HepG2 (cell line): ENCODE results near the gene CCDC192. TPM values are rescaled to one million over a fixed set of nuclear protein-coding genes. Genes with fewer than 3 reads are reported as not detected.

ENCODE experiments used
- AKNA ChIP-seq: sonication (generic); formaldehyde crosslinking; IDR thresholded peaks from 2 replicates; pipeline ENCODE4 v1.4.0; 2020; ENCODE audit warnings: missing genetic modification reagents, borderline replicate concordance
- FOXP1 ChIP-seq, 2 experiments: fragments of 450-650 bp in 1 of 2; IDR thresholded peaks; 2 replicates each; pipeline ENCODE4 v1.6.1; 2017 to 2018; ENCODE audit warnings: antibody characterized with exemption in 1 of 2
- HIVEP1 ChIP-seq: sonication (generic); formaldehyde crosslinking; IDR thresholded peaks from 2 replicates; pipeline ENCODE4 v1.4.0; 2020; ENCODE audit warnings: mild to moderate bottlenecking, missing genetic modification reagents
- MBD4 ChIP-seq: IDR thresholded peaks from 2 replicates; pipeline ENCODE4 v1.6.1; 2012; ENCODE audit warnings: low read length, inconsistent platforms, borderline replicate concordance
- RARA ChIP-seq: IDR thresholded peaks from 2 replicates; pipeline ENCODE4 v1.6.1; 2016; ENCODE audit warnings: missing genetic modification reagents, missing compliant biosample characterization
- SAFB2 ChIP-seq: sonication (generic); formaldehyde crosslinking; IDR thresholded peaks from 2 replicates; pipeline ENCODE4 v1.5.1; 2020; ENCODE audit warnings: missing genetic modification reagents, low read depth, mild to moderate bottlenecking, borderline replicate concordance
- SETDB1 ChIP-seq: sonication (generic); formaldehyde crosslinking; IDR thresholded peaks from 2 replicates; pipeline ENCODE4 v1.5.1; 2020; ENCODE audit warnings: missing genetic modification reagents, mild to moderate bottlenecking, borderline replicate concordance
- SMARCC2 ChIP-seq: fragments of 450-650 bp; IDR thresholded peaks from 2 replicates; pipeline ENCODE4 v1.6.1; 2017; ENCODE audit warnings: antibody characterized with exemption, mild to moderate bottlenecking
- SNAPC4 ChIP-seq: sonication (generic); formaldehyde crosslinking; IDR thresholded peaks from 2 replicates; pipeline ENCODE4 v1.4.0; 2020; ENCODE audit warnings: mild to moderate bottlenecking, missing genetic modification reagents
- SNAPC5 ChIP-seq: sonication (generic); formaldehyde crosslinking; IDR thresholded peaks from 2 replicates; pipeline ENCODE4 v1.8.1; 2023; ENCODE audit warnings: mild to moderate bottlenecking, missing genetic modification reagents, borderline replicate concordance
- ZNF276 ChIP-seq: sonication (generic); formaldehyde crosslinking; IDR thresholded peaks from 2 replicates; pipeline ENCODE4 v1.4.0; 2020; ENCODE audit warnings: mild to moderate bottlenecking, low read depth, missing genetic modification reagents
- polyA plus RNA-seq, 8 experiments: library from polyadenylated mRNA; depleted of rRNA in 3 of 8; stranded (reverse) in 7 of 8; unstranded in 1 of 8; fragments of >200 nt; fragmentation: Illumina TruSeq in 4 of 8; extraction: Trizol in 4 of 8; gene quantifications; 2 replicates each; pipeline versions ENCODE4 v1.2.1 to v1.2.3, GENCODE V29; 2011 to 2016; ENCODE audit warnings: low read depth in 4 of 8, missing spikeins in 1 of 8, mixed read lengths in 1 of 8; ENCODE audit not compliant: insufficient read depth in 1 of 8
- total RNA-seq, 5 experiments: library from RNA; depleted of rRNA; stranded (reverse); fragments of >200 nt; fragmentation: Illumina TruSeq; extraction: Trizol; gene quantifications; 2 replicates each; pipeline ENCODE4 v1.2.3, GENCODE V29; 2016; ENCODE audit warnings: low read depth in 1 of 5

Gene CCDC192
- total and polyA plus RNA-seq, 2 of the 13 experiments (the other 11 are each of a cell fraction or from before 2014, with no cell fraction given) = not detected

GRCh38 chr5:127934791-127935256 lies 231.6 kb downstream of the CCDC192 start (continued):
- 0 out of 2 replicates have a peak, but pooled peaks have one; percentile 39 for TF ChIP-seq FOXP1 (IDR thresholded peaks at IDR 0.05)
- peak; percentile 79 for TF ChIP-seq FOXP1 (CRISPR knock-in tag; IDR thresholded peaks at IDR 0.05)
- TF ChIP-seq HIVEP1 = no peak
- 0 out of 2 replicates have a peak, but pooled peaks have one; percentile 40 for TF ChIP-seq MBD4
- TF ChIP-seq AKNA (CRISPR knock-in tag) = no peak
- no peak for TF ChIP-seq SNAPC5 (CRISPR knock-in tag)
- no peak for TF ChIP-seq SETDB1 (CRISPR knock-in tag)
- no peak for TF ChIP-seq SAFB2
- TF ChIP-seq SNAPC4 (CRISPR knock-in tag) = no peak
- no peak for TF ChIP-seq ZNF276 (CRISPR knock-in tag)
- no peak for TF ChIP-seq SMARCC2
- TF ChIP-seq RARA (CRISPR knock-in tag) = peak; percentile 78
